ENCODE data around the gene RNF8. TPM values are rescaled to one million over a fixed set of nuclear protein-coding genes. Genes with fewer than 3 reads are reported as not detected.

RNF8 gene
- total and polyA plus RNA-seq, 11 donors, result 10.3 to 20.6 (median 15.9) TPM

GRCh38 chr6:37373822-37374471 is 20.2 kb downstream of the RNF8 start:
- ATAC-seq, result no peak
- intact Hi-C loops (cut with DNase I), result loop anchor here in 1 of 10 donors (1.0 kb wide), 1 partner anchor 12 kb away; no protein-coding TSS in a partner anchor
- WGBS, 4 donors, result 88 to 100% (median 96%) methylated on average over 1 of the region's 1 CpG

GRCh38 chr6:37375376-37375775 is 21.6 kb downstream of the RNF8 start:
- intact Hi-C loops (cut with DNase I), result loop anchor here in 1 of 10 donors (5.0 kb wide), 1 partner anchor 192 kb away; no protein-coding TSS in a partner anchor
- Histone ChIP-seq H3K36me3 (peaks cover 0 to 83% (median 59%) of the 10 kb centered on the region in 9 donors), H3K4me1 (peaks cover 0 to 20% (median 0%) of the 10 kb centered on the region in 12 donors), H3K9me3 (no peaks in the 10 kb centered on the region), H3K27ac (no peak overlapping the region), H3K4me3 (no peak overlapping the region), H3K27me3 (no peaks in the 10 kb centered on the region)
- TF ChIP-seq CTCF (IDR thresholded peaks at IDR 0.05), result no peak
- no peak for TF ChIP-seq POLR2A (IDR thresholded peaks at IDR 0.05)
- no peak for ATAC-seq
- DNase-seq, result no peak

More at GRCh38 chr6:37373822-37374471, 20.2 kb downstream of the RNF8 start:
- no peak for DNase-seq
- Histone ChIP-seq H3K4me3 (no peak overlapping the region), H3K27ac (no peak overlapping the region), H3K36me3 (peaks cover 0 to 80% (median 60%) of the 10 kb centered on the region in 9 donors), H3K27me3 (no peaks in the 10 kb centered on the region), H3K9me3 (no peaks in the 10 kb centered on the region), H3K4me1 (peaks cover 0 to 33% (median 12%) of the 10 kb centered on the region in 12 donors)
- TF ChIP-seq CTCF (IDR thresholded peaks at IDR 0.05), result no peak

- ATAC-seq, result no peak
- intact Hi-C loops (cut with DNase I), result loop anchor here in 1 of 10 donors (5.0 kb wide), 1 partner anchor 191 kb away; no protein-coding TSS in a partner anchor
These were observed 22.4 kb downstream of the RNF8 start for GRCh38 chr6:37376078-37376743.

More at GRCh38 chr6:37376078-37376743, 22.4 kb downstream of the RNF8 start:
- H3K27me3 ChIP-seq, result no peaks in the 10 kb centered on the region
- no peak for DNase-seq
- peaks cover 0 to 90% (median 54%) of the 10 kb centered on the region in 9 donors for H3K36me3 ChIP-seq
- 77 to 83% (median 80%) methylated on average over 4 of the region's 4 CpGs for WGBS, 4 donors
- no peaks in the 10 kb centered on the region for H3K9me3 ChIP-seq
- H3K4me3 ChIP-seq, result no peak overlapping the region
- peaks cover 0 to 14% (median 0%) of the 10 kb centered on the region in 12 donors for H3K4me1 ChIP-seq
- TF ChIP-seq CTCF (IDR thresholded peaks at IDR 0.05) (no peak), POLR2A (IDR thresholded peaks at IDR 0.05) (no peak)
- H3K27ac ChIP-seq, result no peak overlapping the region

Data from heart left ventricle (tissue), 16 donors.